C1 segment of cervical spinal cord (tissue), 14 donors: ENCODE measurements around the gene KRTAP27-1.

Experiments used
- DNase-seq, 14 donors: peaks; one replicate each; lab custom pipeline; 2025; lab: John Stamatoyannopoulos, UW

Gene KRTAP27-1

GRCh38 chr21:30337276-30337744 lies at the start of gene KRTAP27-1:
TSS of gene KRTAP27-1 (minus strand) at chr21:30337694. CDS start at chr21:30337668, 26 bp downstream.
- no peak for DNase-seq

- DNase-seq = no peak
Observed at GRCh38 chr21:30382201-30382600, 44.7 kb upstream of the KRTAP27-1 start.

GRCh38 chr21:30372139-30372770 lies 34.8 kb upstream of the KRTAP27-1 start, which contains the start of gene KRTAP13-2:
TSS of gene KRTAP13-2 (minus strand) at chr21:30372271. CDS start at chr21:30372213, 58 bp downstream.
- DNase-seq = no peak

- DNase-seq = no peak
Observed at GRCh38 chr21:30355906-30356305, 18.4 kb upstream of the KRTAP27-1 start.

GRCh38 chr21:30354308-30355005 lies 17.0 kb upstream of the KRTAP27-1 start:
- DNase-seq = no peak

- DNase-seq = no peak
Observed at GRCh38 chr21:30351534-30351933, 14.0 kb upstream of the KRTAP27-1 start.

- no peak for DNase-seq
Observed at GRCh38 chr21:30349572-30349971, 12.1 kb upstream of the KRTAP27-1 start.

GRCh38 chr21:30348506-30348905 lies 11.0 kb upstream of the KRTAP27-1 start, which contains the start of gene KRTAP23-1:
TSS of gene KRTAP23-1 (minus strand) at chr21:30348606. CDS start at chr21:30348606, 0 bp downstream.
- no peak for DNase-seq

- DNase-seq = no peak
Observed at GRCh38 chr21:30345014-30345413, 7.5 kb upstream of the KRTAP27-1 start.

GRCh38 chr21:30340714-30341573 lies 3.5 kb upstream of the KRTAP27-1 start:
- DNase-seq = peak in 1 of 14 donors; percentile 5

GRCh38 chr21:30338717-30339116 lies 1.2 kb upstream of the KRTAP27-1 start:
- no peak for DNase-seq

GRCh38 chr21:30337772-30338171 lies 278 bp upstream of the KRTAP27-1 start:
- DNase-seq = no peak

GRCh38 chr21:30336596-30336995 lies 898 bp downstream of the KRTAP27-1 start:
- no peak for DNase-seq

- DNase-seq = no peak
Observed at GRCh38 chr21:30333736-30334135, 3.8 kb downstream of the KRTAP27-1 start.

GRCh38 chr21:30332681-30333080 lies 4.8 kb downstream of the KRTAP27-1 start:
- DNase-seq = no peak

GRCh38 chr21:30329203-30329875 lies 8.2 kb downstream of the KRTAP27-1 start:
- no peak for DNase-seq

GRCh38 chr21:30326390-30326789 lies 11.1 kb downstream of the KRTAP27-1 start:
- no peak for DNase-seq

GRCh38 chr21:30320215-30320614 lies 17.3 kb downstream of the KRTAP27-1 start, which contains the start of gene KRTAP26-1:
TSS of gene KRTAP26-1 (minus strand) at chr21:30320315. CDS start at chr21:30320035, 280 bp downstream.
- no peak for DNase-seq

GRCh38 chr21:30315701-30316100 lies 21.8 kb downstream of the KRTAP27-1 start:
- DNase-seq = no peak

GRCh38 chr21:30306884-30307283 lies 30.6 kb downstream of the KRTAP27-1 start:
- DNase-seq = no peak

GRCh38 chr21:30305136-30305535 lies 32.4 kb downstream of the KRTAP27-1 start:
- no peak for DNase-seq
